Loucy (cell line): ENCODE data around the gene SPOCK2.

Source experiments
- H2AFZ ChIP-seq: fragments of 200-600 bp; sonication (generic); 2 replicates; pipeline ENCODE4 v1.6.0; 2016; ENCODE audit warnings: antibody characterized with exemption, mild to moderate bottlenecking, low read length, moderate library complexity
- H3F3A ChIP-seq: fragments of 200-600 bp; 2 replicates; pipeline ENCODE4 v1.6.0; 2016; ENCODE audit warnings: antibody characterized with exemption, low read depth, mild to moderate bottlenecking
- H3K27me3 ChIP-seq: fragments of 200-600 bp; sonication (generic); 2 replicates; pipeline ENCODE4 v1.6.1; 2014; ENCODE audit warnings: low read length, mild to moderate bottlenecking; ENCODE audit not compliant: insufficient read depth, poor library complexity, severe bottlenecking
- H3K36me3 ChIP-seq: fragments of 200-600 bp; sonication (generic); 2 replicates; pipeline ENCODE4 v1.6.1; 2016; ENCODE audit warnings: low read length; ENCODE audit not compliant: insufficient read depth
- H3K4me1 ChIP-seq: fragments of 200-600 bp; sonication (generic); 2 replicates; pipeline ENCODE4 v1.5.1; 2014; ENCODE audit warnings: low read length, mild to moderate bottlenecking; ENCODE audit not compliant: insufficient read depth, poor library complexity, severe bottlenecking
- H3K4me2 ChIP-seq: fragments of 200-600 bp; sonication (generic); 2 replicates; pipeline ENCODE4 v1.6.0; 2014; ENCODE audit warnings: antibody characterized with exemption, low read length, low read depth, mild to moderate bottlenecking; ENCODE audit not compliant: poor library complexity, severe bottlenecking
- H3K4me3 ChIP-seq: fragments of 200-600 bp; sonication (generic); 2 replicates; pipeline ENCODE4 v1.5.1; 2014; ENCODE audit warnings: low read length, mild to moderate bottlenecking, mixed read lengths; ENCODE audit not compliant: poor library complexity, severe bottlenecking
- H3K79me2 ChIP-seq: fragments of 200-600 bp; sonication (generic); 2 replicates; pipeline ENCODE4 v1.6.1; 2014; ENCODE audit warnings: low read length; ENCODE audit not compliant: insufficient read depth
- H3K9ac ChIP-seq: fragments of 200-600 bp; sonication (generic); 2 replicates; pipeline ENCODE4 v1.6.0; 2014; ENCODE audit warnings: mild to moderate bottlenecking, low read depth, low read length, moderate library complexity; ENCODE audit not compliant: poor library complexity, severe bottlenecking
- H3K9me2 ChIP-seq: fragments of 200-600 bp; sonication (generic); replicated peaks from 2 replicates; pipeline ENCODE4 v1.6.1; 2016; ENCODE audit warnings: low read depth, low read length, mixed read lengths
- H3K9me3 ChIP-seq: fragments of 200-600 bp; sonication (generic); 2 replicates; pipeline ENCODE4 v1.6.1; 2014; ENCODE audit warnings: mild to moderate bottlenecking, antibody characterized with exemption, low read length, low read depth; ENCODE audit not compliant: insufficient read depth
- H4K20me1 ChIP-seq: fragments of 200-600 bp; sonication (generic); 2 replicates; pipeline ENCODE4 v1.6.0; 2014; ENCODE audit warnings: antibody characterized with exemption, low read length, mild to moderate bottlenecking; ENCODE audit not compliant: insufficient read depth, poor library complexity, severe bottlenecking
- CTCF ChIP-seq: fragments of 200-600 bp; sonication (generic); conservative IDR thresholded peaks from 2 replicates; pipeline ENCODE4 v1.5.1; 2014; ENCODE audit warnings: mild to moderate bottlenecking, antibody characterized with exemption, low read length
- EZH2phosphoT487 ChIP-seq: fragments of 200-600 bp; IDR thresholded peaks from 2 replicates; pipeline ENCODE4 v1.6.1; 2018; ENCODE audit warnings: antibody characterized with exemption, mild to moderate bottlenecking, moderate library complexity, borderline replicate concordance

The SPOCK2 gene

GRCh38 chr10:72038458-72039001 is 49.8 kb downstream of the SPOCK2 start:
- Histone ChIP-seq H3K4me3 (no peak overlapping the region), H3K79me2 (no peaks in the 10 kb centered on the region), H3K4me1 (no peaks in the 10 kb centered on the region), H3K9me2 (no peaks in the 10 kb centered on the region), H3K36me3 (no peaks in the 10 kb centered on the region), H3K27me3 (no peaks in the 10 kb centered on the region), H3K9me3 (no peaks in the 10 kb centered on the region), H4K20me1 (no peaks in the 10 kb centered on the region), H3F3A (no peaks in the 10 kb centered on the region), H3K9ac (no peak overlapping the region), H2AFZ (no peak overlapping the region), H3K4me2 (no peak overlapping the region)
- TF ChIP-seq CTCF (no peak), EZH2phosphoT487 (no peak)

- no peaks in the 10 kb centered on the region for H3F3A ChIP-seq
- no peaks in the 10 kb centered on the region for H3K27me3 ChIP-seq
- H3K9ac ChIP-seq, result no peak overlapping the region
- H3K9me2 ChIP-seq, result no peaks in the 10 kb centered on the region
- no peaks in the 10 kb centered on the region for H3K9me3 ChIP-seq
- no peaks in the 10 kb centered on the region for H3K4me1 ChIP-seq
- no peak overlapping the region for H3K4me3 ChIP-seq
- H4K20me1 ChIP-seq, result no peaks in the 10 kb centered on the region
- no peak overlapping the region for H2AFZ ChIP-seq
- no peak overlapping the region for H3K4me2 ChIP-seq
- H3K79me2 ChIP-seq, result no peaks in the 10 kb centered on the region
- TF ChIP-seq CTCF (no peak), EZH2phosphoT487 (no peak)
- H3K36me3 ChIP-seq, result no peaks in the 10 kb centered on the region
Measured at GRCh38 chr10:72037811-72038210, 50.5 kb downstream of the SPOCK2 start.

DNA sequence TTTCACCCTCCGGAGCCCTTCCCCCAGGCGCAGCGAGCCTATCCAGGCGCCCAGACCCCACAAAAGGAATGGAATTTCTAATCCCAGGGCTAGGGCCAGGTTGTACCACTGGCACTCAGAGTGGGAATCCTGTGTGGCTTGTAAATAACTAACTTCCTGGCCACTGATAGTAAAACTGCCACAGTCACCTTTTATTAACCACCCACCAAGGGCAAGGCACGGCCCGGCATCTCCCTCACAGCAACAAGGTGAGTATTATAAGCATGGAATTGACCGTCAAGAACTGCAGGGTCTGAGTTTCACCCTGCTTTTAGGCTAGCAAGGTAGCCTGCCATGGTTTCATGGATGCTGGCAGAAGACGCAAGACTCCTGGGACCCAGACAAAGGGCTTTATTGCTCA is 51.1 kb downstream of the SPOCK2 start:
- Histone ChIP-seq H3K4me1 (no peaks in the 10 kb centered on the region), H2AFZ (no peak overlapping the region), H4K20me1 (no peaks in the 10 kb centered on the region), H3K79me2 (no peaks in the 10 kb centered on the region), H3K4me2 (no peak overlapping the region), H3K36me3 (no peaks in the 10 kb centered on the region), H3K9me3 (no peaks in the 10 kb centered on the region), H3K9me2 (no peaks in the 10 kb centered on the region), H3K4me3 (no peak overlapping the region), H3K9ac (no peak overlapping the region), H3K27me3 (no peaks in the 10 kb centered on the region), H3F3A (no peaks in the 10 kb centered on the region)
- TF ChIP-seq EZH2phosphoT487, result no peak
- no peak for TF ChIP-seq CTCF
